Measurements from ENCODE around the gene MAPK11. TPM values are rescaled to one million over a fixed set of nuclear protein-coding genes. Genes with fewer than 3 reads are reported as not detected.

MAPK11 gene
- total and polyA plus RNA-seq, 10 of the 15 experiments (the other 5 are each of a cell fraction or from before 2014, with no cell fraction given) = 0.05 to 12.8 (median 3.7) TPM

DNA sequence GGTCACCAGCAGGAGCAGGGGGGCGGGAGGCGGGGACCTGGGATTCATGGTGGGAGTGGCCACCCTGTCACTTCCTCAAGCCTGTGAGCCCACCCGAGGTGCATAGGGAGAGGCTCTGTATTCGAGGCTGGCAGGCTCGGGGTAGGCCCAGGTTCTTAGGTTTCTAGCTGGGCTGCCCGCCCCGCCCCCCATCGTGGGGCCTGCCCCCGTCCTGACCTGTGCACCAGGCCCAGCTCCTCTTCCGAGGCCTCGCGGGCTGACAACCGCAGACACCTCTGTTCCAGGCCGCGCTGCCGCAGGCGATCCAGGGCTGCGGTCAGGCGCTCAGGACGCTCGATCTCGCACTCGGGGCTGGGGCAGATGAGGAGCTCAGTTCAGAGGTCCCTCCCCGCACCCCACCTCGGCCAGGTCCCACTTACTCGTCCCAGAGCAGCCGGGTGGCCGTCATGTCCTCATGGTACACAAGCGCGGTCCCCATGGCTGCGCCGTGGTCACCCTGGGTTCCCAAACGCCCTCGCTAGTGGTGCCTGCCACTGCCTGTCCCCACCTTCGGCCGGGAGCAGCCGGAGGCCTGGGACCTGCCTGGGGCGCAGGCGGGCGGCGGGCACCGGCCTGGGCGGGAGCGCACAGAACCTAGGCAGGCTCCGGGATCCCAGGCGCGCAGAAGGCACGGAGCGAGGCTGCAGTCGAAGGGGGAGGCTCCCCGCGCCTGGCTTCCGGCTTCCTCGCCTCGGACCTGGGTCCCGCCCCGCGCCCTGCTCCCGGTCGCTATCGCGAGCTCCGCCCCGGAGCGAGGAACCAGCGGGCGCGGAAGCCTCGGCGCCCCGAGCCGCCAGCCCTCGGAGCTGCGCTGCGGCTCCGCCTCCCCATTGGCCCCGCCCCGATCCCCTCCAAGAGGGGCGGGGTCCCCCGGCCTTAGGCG, 19.4 kb downstream of the MAPK11 start, which contains the start of gene HDAC10 (continued):
- TF ChIP-seq, protein P1, sequence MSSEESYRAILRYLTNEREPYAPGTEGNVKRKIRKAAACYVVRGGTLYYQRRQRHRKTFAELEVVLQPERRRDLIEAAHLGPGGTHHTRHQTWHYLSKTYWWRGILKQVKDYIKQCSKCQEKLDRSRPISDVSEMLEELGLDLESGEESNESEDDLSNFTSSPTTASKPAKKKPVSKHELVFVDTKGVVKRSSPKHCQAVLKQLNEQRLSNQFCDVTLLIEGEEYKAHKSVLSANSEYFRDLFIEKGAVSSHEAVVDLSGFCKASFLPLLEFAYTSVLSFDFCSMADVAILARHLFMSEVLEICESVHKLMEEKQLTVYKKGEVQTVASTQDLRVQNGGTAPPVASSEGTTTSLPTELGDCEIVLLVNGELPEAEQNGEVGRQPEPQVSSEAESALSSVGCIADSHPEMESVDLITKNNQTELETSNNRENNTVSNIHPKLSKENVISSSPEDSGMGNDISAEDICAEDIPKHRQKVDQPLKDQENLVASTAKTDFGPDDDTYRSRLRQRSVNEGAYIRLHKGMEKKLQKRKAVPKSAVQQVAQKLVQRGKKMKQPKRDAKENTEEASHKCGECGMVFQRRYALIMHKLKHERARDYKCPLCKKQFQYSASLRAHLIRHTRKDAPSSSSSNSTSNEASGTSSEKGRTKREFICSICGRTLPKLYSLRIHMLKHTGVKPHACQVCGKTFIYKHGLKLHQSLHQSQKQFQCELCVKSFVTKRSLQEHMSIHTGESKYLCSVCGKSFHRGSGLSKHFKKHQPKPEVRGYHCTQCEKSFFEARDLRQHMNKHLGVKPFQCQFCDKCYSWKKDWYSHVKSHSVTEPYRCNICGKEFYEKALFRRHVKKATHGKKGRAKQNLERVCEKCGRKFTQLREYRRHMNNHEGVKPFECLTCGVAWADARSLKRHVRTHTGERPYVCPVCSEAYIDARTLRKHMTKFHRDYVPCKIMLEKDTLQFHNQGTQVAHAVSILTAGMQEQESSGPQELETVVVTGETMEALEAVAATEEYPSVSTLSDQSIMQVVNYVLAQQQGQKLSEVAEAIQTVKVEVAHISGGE (CRISPR knock-in tag; IDR thresholded peaks at IDR 0.05) = no peak
- peak; percentile 36 for TF ChIP-seq MYC (IDR thresholded peaks at IDR 0.05; ENCODE audit: insufficient read depth, insufficient read length, insufficient replicate concordance, low read length, severe bottlenecking)
- peak; percentile 84; the same call in 1 of the 2 replicates for TF ChIP-seq RCOR1 (conservative IDR thresholded peaks at IDR 0.05; ENCODE audit: low read depth, low read length)
- peak; percentile 62; the same call in 1 of the 2 replicates for TF ChIP-seq DPF2 (IDR thresholded peaks at IDR 0.05)
- TF ChIP-seq BRCA1 (IDR thresholded peaks at IDR 0.05; ENCODE audit: low read depth, low read length) = peak; percentile 76
- 0 out of 2 replicates have a peak, but pooled peaks have one; percentile 20 for TF ChIP-seq CBFB (IDR thresholded peaks at IDR 0.05; ENCODE audit: low read depth)
- TF ChIP-seq RUNX3 (IDR thresholded peaks at IDR 0.05; ENCODE audit: low read length) = peak; percentile 69
- 0 out of 2 replicates have a peak, but pooled peaks have one; percentile 81 for TF ChIP-seq POLR2AphosphoS2 (IDR thresholded peaks at IDR 0.05; ENCODE audit: low read depth, low read length)
- 0 out of 2 replicates have a peak, but pooled peaks have one; percentile 23 for TF ChIP-seq NR2C1 (IDR thresholded peaks at IDR 0.05)
- peak; percentile 72 for TF ChIP-seq POLR2AphosphoS5 (IDR thresholded peaks at IDR 0.05; ENCODE audit: low read length)
- peak; percentile 88 for TF ChIP-seq POLR2A (IDR thresholded peaks at IDR 0.05; ENCODE audit: low read depth, low read length)
- no peak for TF ChIP-seq IRF3 (IDR thresholded peaks at IDR 0.05)
- TF ChIP-seq JUND (IDR thresholded peaks at IDR 0.05; ENCODE audit: low read depth, low read length) = no peak
- TF ChIP-seq NKRF (conservative IDR thresholded peaks at IDR 0.05) = 0 out of 2 replicates have a peak, but pooled peaks have one; percentile 78
- TF ChIP-seq, protein P2, sequence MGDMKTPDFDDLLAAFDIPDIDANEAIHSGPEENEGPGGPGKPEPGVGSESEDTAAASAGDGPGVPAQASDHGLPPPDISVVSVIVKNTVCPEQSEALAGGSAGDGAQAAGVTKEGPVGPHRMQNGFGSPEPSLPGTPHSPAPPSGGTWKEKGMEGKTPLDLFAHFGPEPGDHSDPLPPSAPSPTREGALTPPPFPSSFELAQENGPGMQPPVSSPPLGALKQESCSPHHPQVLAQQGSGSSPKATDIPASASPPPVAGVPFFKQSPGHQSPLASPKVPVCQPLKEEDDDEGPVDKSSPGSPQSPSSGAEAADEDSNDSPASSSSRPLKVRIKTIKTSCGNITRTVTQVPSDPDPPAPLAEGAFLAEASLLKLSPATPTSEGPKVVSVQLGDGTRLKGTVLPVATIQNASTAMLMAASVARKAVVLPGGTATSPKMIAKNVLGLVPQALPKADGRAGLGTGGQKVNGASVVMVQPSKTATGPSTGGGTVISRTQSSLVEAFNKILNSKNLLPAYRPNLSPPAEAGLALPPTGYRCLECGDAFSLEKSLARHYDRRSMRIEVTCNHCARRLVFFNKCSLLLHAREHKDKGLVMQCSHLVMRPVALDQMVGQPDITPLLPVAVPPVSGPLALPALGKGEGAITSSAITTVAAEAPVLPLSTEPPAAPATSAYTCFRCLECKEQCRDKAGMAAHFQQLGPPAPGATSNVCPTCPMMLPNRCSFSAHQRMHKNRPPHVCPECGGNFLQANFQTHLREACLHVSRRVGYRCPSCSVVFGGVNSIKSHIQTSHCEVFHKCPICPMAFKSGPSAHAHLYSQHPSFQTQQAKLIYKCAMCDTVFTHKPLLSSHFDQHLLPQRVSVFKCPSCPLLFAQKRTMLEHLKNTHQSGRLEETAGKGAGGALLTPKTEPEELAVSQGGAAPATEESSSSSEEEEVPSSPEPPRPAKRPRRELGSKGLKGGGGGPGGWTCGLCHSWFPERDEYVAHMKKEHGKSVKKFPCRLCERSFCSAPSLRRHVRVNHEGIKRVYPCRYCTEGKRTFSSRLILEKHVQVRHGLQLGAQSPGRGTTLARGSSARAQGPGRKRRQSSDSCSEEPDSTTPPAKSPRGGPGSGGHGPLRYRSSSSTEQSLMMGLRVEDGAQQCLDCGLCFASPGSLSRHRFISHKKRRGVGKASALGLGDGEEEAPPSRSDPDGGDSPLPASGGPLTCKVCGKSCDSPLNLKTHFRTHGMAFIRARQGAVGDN (IDR thresholded peaks at IDR 0.05) = peak; percentile 50
- TF ChIP-seq SIN3A (IDR thresholded peaks at IDR 0.05; ENCODE audit: low read depth, low read length) = 0 out of 2 replicates have a peak, but pooled peaks have one; percentile 72
- no peak for TF ChIP-seq SPI1 (IDR thresholded peaks at IDR 0.05; ENCODE audit: borderline replicate concordance, insufficient read depth, low read depth, low read length)

Measured in GM12878 (cell line).